Smooth muscle cell (in vitro differentiated cells): Measurements from ENCODE around the gene RRP1B. TPM values are rescaled to one million over a fixed set of nuclear protein-coding genes. Genes with fewer than 3 reads are reported as not detected.

ENCODE experiments used
- DNase-seq: peaks from one replicate; lab custom pipeline; 2025; ENCODE audit not compliant: unreplicated experiment; lab: John Stamatoyannopoulos, UW
- H2AFZ ChIP-seq: fragments of 200-600 bp; sonication (generic); 2 replicates; pipeline ENCODE4 v1.6.0; 2016; ENCODE audit warnings: antibody characterized with exemption, low read depth, mild to moderate bottlenecking
- H3F3A ChIP-seq: fragments of 200-600 bp; sonication (generic); 2 replicates; pipeline ENCODE4 v1.6.0; 2017; ENCODE audit warnings: antibody characterized with exemption, low read depth
- H3K27ac ChIP-seq: fragments of 200-600 bp; sonication (generic); 2 replicates; pipeline ENCODE4 v1.5.1; 2016; ENCODE audit warnings: low read depth, mild to moderate bottlenecking
- H3K27me3 ChIP-seq: fragments of 200-600 bp; sonication (generic); 2 replicates; pipeline ENCODE4 v1.6.1; 2016; ENCODE audit warnings: low read depth, mild to moderate bottlenecking
- H3K36me3 ChIP-seq: fragments of 200-600 bp; sonication (generic); 2 replicates; pipeline ENCODE4 v1.5.1; 2016; ENCODE audit warnings: low read depth
- H3K4me1 ChIP-seq: fragments of 200-600 bp; sonication (generic); 2 replicates; pipeline ENCODE4 v1.5.1; 2016; ENCODE audit warnings: low read depth
- H3K4me2 ChIP-seq: fragments of 200-600 bp; sonication (generic); 2 replicates; pipeline ENCODE4 v1.6.0; 2016; ENCODE audit warnings: mild to moderate bottlenecking
- H3K4me3 ChIP-seq: fragments of 200-600 bp; sonication (generic); 2 replicates; pipeline ENCODE4 v1.5.1; 2016; ENCODE audit warnings: mild to moderate bottlenecking
- H3K79me2 ChIP-seq: fragments of 200-600 bp; sonication (generic); 2 replicates; pipeline ENCODE4 v1.6.0; 2016; ENCODE audit warnings: low read depth, mild to moderate bottlenecking
- H3K9ac ChIP-seq: fragments of 200-600 bp; sonication (generic); 2 replicates; pipeline ENCODE4 v1.6.0; 2016; ENCODE audit warnings: low read depth
- H3K9me3 ChIP-seq: fragments of 200-600 bp; sonication (generic); replicated peaks from 2 replicates; pipeline ENCODE4 v1.5.1; 2016; ENCODE audit warnings: low read depth
- H4K20me1 ChIP-seq: fragments of 200-600 bp; sonication (generic); 2 replicates; pipeline ENCODE4 v1.6.0; 2016; ENCODE audit warnings: low read depth
- CTCF ChIP-seq: fragments of 200-600 bp; sonication (generic); IDR thresholded peaks from 2 replicates; pipeline ENCODE4 v1.5.1; 2017; ENCODE audit warnings: borderline replicate concordance, mild to moderate bottlenecking, antibody characterized with exemption; ENCODE audit not compliant: insufficient read depth, poor library complexity, severe bottlenecking
- WGBS: methylation state at CpG from one replicate; pipeline ENCODE4 v1.1.7; 2016; ENCODE audit warnings: low lambda C conversion rate; 5-methylcytosine and 5-hydroxymethylcytosine counted together
- polyA plus RNA-seq: library from polyadenylated mRNA; unstranded; fragments of >200 nt; fragmentation: Nextera tagmentation; extraction: Ambion mirVana; gene quantifications from 2 replicates; pipeline ENCODE4 v1.2.1, GENCODE V29; 2016
- total RNA-seq: library from RNA; depleted of rRNA; stranded (reverse); fragments of >200 nt; gene quantifications from 2 replicates; pipeline ENCODE4 v1.2.3, GENCODE V29; 2014

The RRP1B gene
- total and polyA plus RNA-seq, 2 experiments from 2014 or later, result 10.6 to 19.3 TPM

- no peak for TF ChIP-seq CTCF
- Histone ChIP-seq H3K4me1 (no peaks in the 10 kb centered on the region), H2AFZ (no peak overlapping the region), H3K9me3 (no peaks in the 10 kb centered on the region), H3K4me3 (no peak overlapping the region), H3F3A (no peaks in the 10 kb centered on the region), H3K4me2 (no peak overlapping the region), H3K9ac (no peak overlapping the region), H3K27me3 (no peaks in the 10 kb centered on the region), H4K20me1 (peaks cover 84% of the 10 kb centered on the region), H3K27ac (no peak overlapping the region), H3K79me2 (peaks cover 19% of the 10 kb centered on the region), H3K36me3 (peaks cover 8% of the 10 kb centered on the region)
- DNase-seq, result no peak
- WGBS, result 48% methylated on average over 25 of the region's 25 CpGs
Measured at GRCh38 chr21:43740497-43741156, 81.3 kb downstream of the RRP1B start.

- Histone ChIP-seq H3K4me1 (no peaks in the 10 kb centered on the region), H3F3A (no peaks in the 10 kb centered on the region), H3K27ac (no peak overlapping the region), H3K27me3 (no peaks in the 10 kb centered on the region), H4K20me1 (peaks cover 79% of the 10 kb centered on the region), H3K4me2 (no peak overlapping the region), H3K4me3 (no peak overlapping the region), H3K9me3 (no peaks in the 10 kb centered on the region), H2AFZ (no peak overlapping the region), H3K79me2 (peaks cover 11% of the 10 kb centered on the region), H3K36me3 (peaks cover 11% of the 10 kb centered on the region), H3K9ac (no peak overlapping the region)
- DNase-seq, result no peak
- WGBS, result 88% methylated on average over 17 of the region's 28 CpGs
- no peak for TF ChIP-seq CTCF
Measured at GRCh38 chr21:43741423-43742096, 82.2 kb downstream of the RRP1B start.

- DNase-seq, result no peak
- H3K36me3 ChIP-seq, result peaks cover 17% of the 10 kb centered on the region
Measured at GRCh38 chr21:43743947-43744346, 84.6 kb downstream of the RRP1B start.

More at GRCh38 chr21:43743947-43744346, 84.6 kb downstream of the RRP1B start:
- Histone ChIP-seq H3K79me2 (no peaks in the 10 kb centered on the region), H4K20me1 (peaks cover 62% of the 10 kb centered on the region), H3K4me1 (no peaks in the 10 kb centered on the region), H3F3A (no peaks in the 10 kb centered on the region), H3K27me3 (no peaks in the 10 kb centered on the region), H2AFZ (no peak overlapping the region), H3K4me2 (no peak overlapping the region), H3K9me3 (no peaks in the 10 kb centered on the region), H3K9ac (no peak overlapping the region), H3K27ac (no peak overlapping the region), H3K4me3 (no peak overlapping the region)
- 95% methylated on average over 8 of the region's 8 CpGs for WGBS
- TF ChIP-seq CTCF, result no peak
